HEK293 (cell line): ENCODE results near the gene IGF2R.

Source experiments
- CTCF ChIA-PET: fragments of 350-600 bp; formaldehyde crosslinking; extraction: SDS; loops from one replicate; lab custom pipeline; 2021; ENCODE audit warnings: antibody characterized with exemption; lab: Yijun Ruan, JAX
- POLR2A ChIA-PET: fragments of 300-600 bp; formaldehyde crosslinking; extraction: SDS; loops from one replicate; lab custom pipeline; 2020; ENCODE audit warnings: antibody characterized with exemption, inconsistent platforms; lab: Yijun Ruan, JAX
- H3K27ac ChIP-seq: fragments of 200-500 bp; sonication (Bioruptor generic); 2 replicates; pipeline ENCODE4 v1.5.1; 2014; ENCODE audit warnings: low read depth, low read length, control low read depth, inconsistent platforms; ENCODE audit errors: extremely low read depth
- H3K36me3 ChIP-seq, 2 experiments: fragments of 200-500 bp in 1 of 2; sonication (Bioruptor generic) in 1 of 2; 1 replicate in 1 of 2; 2 replicates in 1 of 2; pipeline ENCODE4 v1.5.1; 2014 to 2017; ENCODE audit warnings: inconsistent platforms in 2 of 2, low read length in 2 of 2; ENCODE audit not compliant: control insufficient read depth in 2 of 2, insufficient read depth in 1 of 2
- H3K4me1 ChIP-seq: fragments of 200-500 bp; sonication (Bioruptor generic); 2 replicates; pipeline ENCODE4 v1.5.1; 2014; ENCODE audit warnings: mild to moderate bottlenecking, low read length, inconsistent platforms; ENCODE audit not compliant: control insufficient read depth, insufficient read depth
- H3K4me3 ChIP-seq: 2 replicates; pipeline ENCODE4 v1.5.1; 2011; ENCODE audit warnings: low read depth, mild to moderate bottlenecking, control low read depth, low read length, moderate library complexity
- H3K9me3 ChIP-seq: fragments of 200-500 bp; sonication (Bioruptor generic); 2 replicates; pipeline ENCODE4 v1.5.1; 2014; ENCODE audit warnings: low read depth, low read length, inconsistent platforms; ENCODE audit not compliant: control insufficient read depth, insufficient read depth
- SETDB1 ChIP-seq: IDR thresholded peaks from one replicate; pipeline ENCODE4 v1.6.1; 2017; ENCODE audit warnings: mild to moderate bottlenecking, low read length, moderate library complexity, mixed read lengths; ENCODE audit not compliant: insufficient read length
- TRIM28 ChIP-seq: IDR thresholded peaks from 2 replicates; pipeline ENCODE4 v1.6.1; 2011; ENCODE audit warnings: low read length, control low read depth, borderline replicate concordance
- YY1 ChIP-seq: fragments of 450-650 bp; formaldehyde crosslinking; IDR thresholded peaks from 2 replicates; pipeline ENCODE4 v1.5.1; 2018; ENCODE audit warnings: missing biosample characterization, missing genetic modification characterization
- ZBTB1 ChIP-seq: fragments of 450-650 bp; formaldehyde crosslinking; IDR thresholded peaks from 2 replicates; pipeline ENCODE4 v1.5.1; 2016; ENCODE audit warnings: missing biosample characterization, missing genetic modification characterization
- ZBTB48 ChIP-seq: fragments of 450-650 bp; formaldehyde crosslinking; IDR thresholded peaks from 2 replicates; pipeline ENCODE4 v1.5.1; 2016; ENCODE audit warnings: missing biosample characterization, missing genetic modification characterization
- ZFHX2 ChIP-seq: fragments of 450-650 bp; formaldehyde crosslinking; conservative IDR thresholded peaks from 2 replicates; pipeline ENCODE4 v1.5.1; 2016; ENCODE audit warnings: missing biosample characterization, missing genetic modification characterization
- ZNF112 ChIP-seq: fragments of 450-650 bp; formaldehyde crosslinking; IDR thresholded peaks from 2 replicates; pipeline ENCODE4 v1.5.0; 2017; ENCODE audit warnings: missing biosample characterization, missing genetic modification characterization
- ZNF132 ChIP-seq: fragments of 450-650 bp; formaldehyde crosslinking; IDR thresholded peaks from 2 replicates; pipeline ENCODE4 v1.5.1; 2017; ENCODE audit warnings: missing biosample characterization, missing genetic modification characterization, borderline replicate concordance
- ZNF138 ChIP-seq: fragments of 450-650 bp; formaldehyde crosslinking; IDR thresholded peaks from 2 replicates; pipeline ENCODE4 v1.5.1; 2016; ENCODE audit warnings: missing biosample characterization, missing genetic modification characterization, borderline replicate concordance
- ZNF2 ChIP-seq: fragments of 450-650 bp; formaldehyde crosslinking; IDR thresholded peaks from 2 replicates; pipeline ENCODE4 v1.5.1; 2016; ENCODE audit warnings: missing biosample characterization, missing genetic modification characterization
- ZNF202 ChIP-seq: fragments of 450-650 bp; formaldehyde crosslinking; IDR thresholded peaks from 2 replicates; pipeline ENCODE4 v1.5.1; 2016; ENCODE audit warnings: missing biosample characterization, missing genetic modification characterization, borderline replicate concordance
- ZNF302 ChIP-seq: fragments of 450-650 bp; formaldehyde crosslinking; IDR thresholded peaks from 2 replicates; pipeline ENCODE4 v1.5.1; 2016; ENCODE audit warnings: missing biosample characterization, missing genetic modification characterization, low read depth
- ZNF311 ChIP-seq: fragments of 450-650 bp; formaldehyde crosslinking; IDR thresholded peaks from 2 replicates; pipeline ENCODE4 v1.5.1; 2017; ENCODE audit warnings: missing biosample characterization, missing genetic modification characterization, borderline replicate concordance
- ZNF350 ChIP-seq: fragments of 450-650 bp; formaldehyde crosslinking; IDR thresholded peaks from 2 replicates; pipeline ENCODE4 v1.5.0; 2017; ENCODE audit warnings: missing biosample characterization, mild to moderate bottlenecking, missing genetic modification characterization
- ZNF354C ChIP-seq: fragments of 450-650 bp; formaldehyde crosslinking; IDR thresholded peaks from 2 replicates; pipeline ENCODE4 v1.5.1; 2016; ENCODE audit warnings: missing biosample characterization, missing genetic modification characterization, low read depth, borderline replicate concordance
- ZNF366 ChIP-seq: fragments of 450-650 bp; formaldehyde crosslinking; conservative IDR thresholded peaks from 2 replicates; pipeline ENCODE4 v1.5.1; 2016; ENCODE audit warnings: missing biosample characterization, missing genetic modification characterization
- ZNF404 ChIP-seq: fragments of 450-650 bp; formaldehyde crosslinking; IDR thresholded peaks from 2 replicates; pipeline ENCODE4 v1.5.1; 2017; ENCODE audit warnings: missing biosample characterization, missing genetic modification characterization
- ZNF426 ChIP-seq: fragments of 450-650 bp; formaldehyde crosslinking; IDR thresholded peaks from 2 replicates; pipeline ENCODE4 v1.5.1; 2017; ENCODE audit warnings: missing biosample characterization, missing genetic modification characterization, mild to moderate bottlenecking, inconsistent platforms, moderate library complexity
- ZNF660 ChIP-seq: fragments of 450-650 bp; IDR thresholded peaks from 2 replicates; pipeline ENCODE4 v1.5.1; 2018; ENCODE audit warnings: missing biosample characterization, mild to moderate bottlenecking, missing genetic modification characterization
- ZNF664 ChIP-seq: fragments of 450-650 bp; formaldehyde crosslinking; IDR thresholded peaks from 2 replicates; pipeline ENCODE4 v1.5.1; 2016; ENCODE audit warnings: missing biosample characterization, missing genetic modification characterization
- TF ChIP-seq, protein P1 (sequence below): fragments of 450-650 bp; formaldehyde crosslinking; IDR thresholded peaks from 2 replicates; pipeline ENCODE4 v1.5.1; 2016; ENCODE audit warnings: missing biosample characterization, missing genetic modification characterization
- TF ChIP-seq, protein P2 (sequence below): fragments of 450-650 bp; formaldehyde crosslinking; IDR thresholded peaks from 2 replicates; pipeline ENCODE4 v1.5.1; 2016; ENCODE audit warnings: missing biosample characterization, missing genetic modification characterization
- TF ChIP-seq, protein P3 (sequence below): fragments of 450-650 bp; formaldehyde crosslinking; IDR thresholded peaks from 2 replicates; pipeline ENCODE4 v1.5.1; 2016; ENCODE audit warnings: missing biosample characterization, missing genetic modification characterization

The IGF2R gene

DNA sequence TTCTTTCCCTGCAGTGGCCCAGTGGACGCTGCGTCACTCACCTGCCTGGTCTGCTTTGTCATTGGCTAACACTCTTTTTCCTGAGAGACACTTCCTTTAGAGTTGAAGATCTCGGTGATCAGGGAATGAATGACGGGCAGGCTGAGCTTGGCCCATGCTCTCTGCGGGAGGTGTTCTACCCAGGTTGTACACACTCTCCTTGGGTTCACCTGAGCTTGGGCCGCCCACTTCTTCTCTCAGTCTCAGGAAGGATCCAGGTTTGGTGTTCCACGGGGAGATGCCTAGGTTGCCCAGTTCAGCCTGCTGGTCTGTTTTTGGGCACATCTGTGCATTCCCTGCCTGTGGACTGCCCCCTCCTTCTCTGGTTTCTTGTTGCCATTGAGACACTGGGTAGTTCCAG lies 86.0 kb downstream of the IGF2R start:
- Histone ChIP-seq H3K9me3 (no peaks in the 10 kb centered on the region), H3K27ac (no peak overlapping the region), H3K4me1 (no peaks in the 10 kb centered on the region), H3K36me3 (peaks cover 6 to 89% of the 10 kb centered on the region in 2 experiments), H3K4me3 (no peak overlapping the region)
- ChIA-PET POLR2A (no interaction called here), CTCF (no interaction called here)
- no peak for TF ChIP-seq TRIM28
- TF ChIP-seq ZNF426 (tag by site-specific recombination), result no peak

DNA sequence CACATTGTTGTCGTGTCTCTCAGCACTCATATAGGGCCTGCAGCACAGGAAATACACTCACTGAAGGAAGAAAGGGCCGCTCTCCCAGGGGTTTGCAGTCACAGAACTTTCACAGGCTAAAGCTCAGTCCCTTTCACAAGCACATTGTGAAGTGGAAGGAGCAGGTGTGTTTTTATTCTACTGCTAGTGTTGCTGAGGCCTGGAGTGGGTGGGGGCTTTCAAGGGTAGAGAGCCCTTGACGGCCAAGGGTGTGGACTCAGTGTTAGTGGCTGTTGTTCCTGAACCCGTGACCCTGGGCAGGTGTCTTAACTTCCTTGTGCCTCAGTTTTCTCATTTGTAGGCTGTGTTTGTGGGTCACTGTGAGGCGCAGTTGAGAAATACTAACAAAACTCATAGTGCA lies 86.5 kb downstream of the IGF2R start:
- H3K27ac ChIP-seq, result no peak overlapping the region
- POLR2A ChIA-PET, result no interaction called here
- CTCF ChIA-PET, result interaction anchor here (0.8 kb wide), 1 partner anchor 400 kb away, joined by 6 read pairs; no protein-coding TSS in a partner anchor
- H3K4me1 ChIP-seq, result no peaks in the 10 kb centered on the region
- no peak for TF ChIP-seq ZNF350 (tag by site-specific recombination)
- TF ChIP-seq ZBTB48 (tag by site-specific recombination), result no peak
- TF ChIP-seq ZNF311 (tag by site-specific recombination), result no peak
- TF ChIP-seq ZFHX2, result no peak
- no peak for TF ChIP-seq ZNF202 (tag by site-specific recombination)
- TF ChIP-seq, protein P1, sequence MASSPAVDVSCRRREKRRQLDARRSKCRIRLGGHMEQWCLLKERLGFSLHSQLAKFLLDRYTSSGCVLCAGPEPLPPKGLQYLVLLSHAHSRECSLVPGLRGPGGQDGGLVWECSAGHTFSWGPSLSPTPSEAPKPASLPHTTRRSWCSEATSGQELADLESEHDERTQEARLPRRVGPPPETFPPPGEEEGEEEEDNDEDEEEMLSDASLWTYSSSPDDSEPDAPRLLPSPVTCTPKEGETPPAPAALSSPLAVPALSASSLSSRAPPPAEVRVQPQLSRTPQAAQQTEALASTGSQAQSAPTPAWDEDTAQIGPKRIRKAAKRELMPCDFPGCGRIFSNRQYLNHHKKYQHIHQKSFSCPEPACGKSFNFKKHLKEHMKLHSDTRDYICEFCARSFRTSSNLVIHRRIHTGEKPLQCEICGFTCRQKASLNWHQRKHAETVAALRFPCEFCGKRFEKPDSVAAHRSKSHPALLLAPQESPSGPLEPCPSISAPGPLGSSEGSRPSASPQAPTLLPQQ (tag by site-specific recombination), result no peak
- TF ChIP-seq ZNF112 (tag by site-specific recombination), result no peak
- TF ChIP-seq ZNF2 (tag by site-specific recombination), result no peak
- TF ChIP-seq SETDB1, result no peak
- TF ChIP-seq ZNF302 (tag by site-specific recombination), result no peak
- no peak for TF ChIP-seq YY1 (tag by site-specific recombination)
- no peak for TF ChIP-seq ZNF354C
- TF ChIP-seq ZNF664 (tag by site-specific recombination), result no peak
- no peak for TF ChIP-seq ZBTB1 (tag by site-specific recombination)
- no peak for TF ChIP-seq ZNF138 (tag by site-specific recombination)
- TF ChIP-seq, all 188 proteins: peak for 0
- Histone ChIP-seq H3K4me3 (no peak overlapping the region), H3K36me3 (peaks cover 6 to 89% of the 10 kb centered on the region in 2 experiments), H3K9me3 (no peaks in the 10 kb centered on the region)

DNA sequence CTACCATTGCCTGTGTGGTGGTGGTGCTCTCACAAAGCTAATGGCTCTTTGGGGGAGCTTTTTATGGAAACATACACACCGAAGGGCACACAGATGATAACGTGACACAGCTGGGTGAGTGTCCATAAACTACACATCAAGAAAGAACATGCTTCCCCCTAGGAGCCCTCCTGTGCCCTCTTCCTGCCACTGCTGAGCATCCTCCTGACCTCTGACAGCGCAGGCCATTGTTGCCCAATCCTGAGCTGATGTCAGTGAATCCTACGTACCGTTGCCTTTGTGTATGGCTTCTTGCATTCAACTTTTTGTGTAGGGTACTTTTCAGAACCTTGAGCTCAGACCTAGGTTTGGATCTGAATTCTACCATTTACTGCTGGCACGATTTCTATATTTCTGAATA lies 86.9 kb downstream of the IGF2R start:
- H3K4me3 ChIP-seq, result no peak overlapping the region
- TF ChIP-seq ZNF404 (tag by site-specific recombination) (no peak), ZNF366 (tag by site-specific recombination) (no peak), ZNF132 (no peak), ZNF660 (tag by site-specific recombination) (no peak)
- TF ChIP-seq, protein P2, sequence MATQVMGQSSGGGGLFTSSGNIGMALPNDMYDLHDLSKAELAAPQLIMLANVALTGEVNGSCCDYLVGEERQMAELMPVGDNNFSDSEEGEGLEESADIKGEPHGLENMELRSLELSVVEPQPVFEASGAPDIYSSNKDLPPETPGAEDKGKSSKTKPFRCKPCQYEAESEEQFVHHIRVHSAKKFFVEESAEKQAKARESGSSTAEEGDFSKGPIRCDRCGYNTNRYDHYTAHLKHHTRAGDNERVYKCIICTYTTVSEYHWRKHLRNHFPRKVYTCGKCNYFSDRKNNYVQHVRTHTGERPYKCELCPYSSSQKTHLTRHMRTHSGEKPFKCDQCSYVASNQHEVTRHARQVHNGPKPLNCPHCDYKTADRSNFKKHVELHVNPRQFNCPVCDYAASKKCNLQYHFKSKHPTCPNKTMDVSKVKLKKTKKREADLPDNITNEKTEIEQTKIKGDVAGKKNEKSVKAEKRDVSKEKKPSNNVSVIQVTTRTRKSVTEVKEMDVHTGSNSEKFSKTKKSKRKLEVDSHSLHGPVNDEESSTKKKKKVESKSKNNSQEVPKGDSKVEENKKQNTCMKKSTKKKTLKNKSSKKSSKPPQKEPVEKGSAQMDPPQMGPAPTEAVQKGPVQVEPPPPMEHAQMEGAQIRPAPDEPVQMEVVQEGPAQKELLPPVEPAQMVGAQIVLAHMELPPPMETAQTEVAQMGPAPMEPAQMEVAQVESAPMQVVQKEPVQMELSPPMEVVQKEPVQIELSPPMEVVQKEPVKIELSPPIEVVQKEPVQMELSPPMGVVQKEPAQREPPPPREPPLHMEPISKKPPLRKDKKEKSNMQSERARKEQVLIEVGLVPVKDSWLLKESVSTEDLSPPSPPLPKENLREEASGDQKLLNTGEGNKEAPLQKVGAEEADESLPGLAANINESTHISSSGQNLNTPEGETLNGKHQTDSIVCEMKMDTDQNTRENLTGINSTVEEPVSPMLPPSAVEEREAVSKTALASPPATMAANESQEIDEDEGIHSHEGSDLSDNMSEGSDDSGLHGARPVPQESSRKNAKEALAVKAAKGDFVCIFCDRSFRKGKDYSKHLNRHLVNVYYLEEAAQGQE (tag by site-specific recombination), result no peak
- TF ChIP-seq, protein P3, sequence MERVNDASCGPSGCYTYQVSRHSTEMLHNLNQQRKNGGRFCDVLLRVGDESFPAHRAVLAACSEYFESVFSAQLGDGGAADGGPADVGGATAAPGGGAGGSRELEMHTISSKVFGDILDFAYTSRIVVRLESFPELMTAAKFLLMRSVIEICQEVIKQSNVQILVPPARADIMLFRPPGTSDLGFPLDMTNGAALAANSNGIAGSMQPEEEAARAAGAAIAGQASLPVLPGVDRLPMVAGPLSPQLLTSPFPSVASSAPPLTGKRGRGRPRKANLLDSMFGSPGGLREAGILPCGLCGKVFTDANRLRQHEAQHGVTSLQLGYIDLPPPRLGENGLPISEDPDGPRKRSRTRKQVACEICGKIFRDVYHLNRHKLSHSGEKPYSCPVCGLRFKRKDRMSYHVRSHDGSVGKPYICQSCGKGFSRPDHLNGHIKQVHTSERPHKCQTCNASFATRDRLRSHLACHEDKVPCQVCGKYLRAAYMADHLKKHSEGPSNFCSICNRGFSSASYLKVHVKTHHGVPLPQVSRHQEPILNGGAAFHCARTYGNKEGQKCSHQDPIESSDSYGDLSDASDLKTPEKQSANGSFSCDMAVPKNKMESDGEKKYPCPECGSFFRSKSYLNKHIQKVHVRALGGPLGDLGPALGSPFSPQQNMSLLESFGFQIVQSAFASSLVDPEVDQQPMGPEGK (tag by site-specific recombination), result no peak
- H3K4me1 ChIP-seq, result no peaks in the 10 kb centered on the region
- no peaks in the 10 kb centered on the region for H3K9me3 ChIP-seq
- peaks cover 10 to 89% of the 10 kb centered on the region in 2 experiments for H3K36me3 ChIP-seq
- H3K27ac ChIP-seq, result no peak overlapping the region
- POLR2A ChIA-PET, result no interaction called here
- CTCF ChIA-PET, result interaction anchor here (0.8 kb wide), 1 partner anchor 400 kb away, joined by 6 read pairs; no protein-coding TSS in a partner anchor
